ENCODE results near the gene PNCK.
"Not testable (repeated sequence)": the region's sequence is repeated elsewhere in the genome, so short reads cannot be mapped to it uniquely, and the experiment has no call there.

Gene PNCK

GRCh38 chrX:153673428-153674218, at the start of gene PNCK:
Gene PNCK (minus strand): TSS chrX:153673813. CDS start chrX:153673076, 737 bp downstream.
- DNase-seq (ENCODE audit: low spot score) = no peak

GRCh38 chrX:153722704-153723350, 49.2 kb upstream of the PNCK start:
- no peak for DNase-seq (ENCODE audit: low spot score)

- no peak for DNase-seq (ENCODE audit: low spot score)
Measured at GRCh38 chrX:153719701-153720100, 46.1 kb upstream of the PNCK start.

GRCh38 chrX:153719238-153719637, 45.6 kb upstream of the PNCK start:
- no peak for DNase-seq (ENCODE audit: low spot score)

GRCh38 chrX:153717445-153717844, 43.8 kb upstream of the PNCK start:
- no peak for DNase-seq (ENCODE audit: low spot score)

- no peak for DNase-seq (ENCODE audit: low spot score)
Measured at GRCh38 chrX:153714256-153714655, 40.6 kb upstream of the PNCK start.

GRCh38 chrX:153709726-153710674, 36.4 kb upstream of the PNCK start:
- DNase-seq (ENCODE audit: low spot score) = no peak

- DNase-seq (ENCODE audit: low spot score) = peak; percentile 72
Measured at GRCh38 chrX:153708415-153708814, 34.8 kb upstream of the PNCK start.

- no peak for DNase-seq (ENCODE audit: low spot score)
Measured at GRCh38 chrX:153707406-153707805, 33.8 kb upstream of the PNCK start.

- no peak for DNase-seq (ENCODE audit: low spot score)
Measured at GRCh38 chrX:153706799-153707198, 33.2 kb upstream of the PNCK start.

GRCh38 chrX:153705403-153706060, 31.9 kb upstream of the PNCK start:
- DNase-seq (ENCODE audit: low spot score) = not testable (repeated sequence)

GRCh38 chrX:153704631-153705402, 31.2 kb upstream of the PNCK start:
- not testable (repeated sequence) for DNase-seq (ENCODE audit: low spot score)

GRCh38 chrX:153704021-153704526, 30.5 kb upstream of the PNCK start:
- DNase-seq (ENCODE audit: low spot score) = no peak

GRCh38 chrX:153703036-153703370, 29.4 kb upstream of the PNCK start:
- no peak for DNase-seq (ENCODE audit: low spot score)

- DNase-seq (ENCODE audit: low spot score) = no peak
Measured at GRCh38 chrX:153702336-153703035, 28.9 kb upstream of the PNCK start.

- DNase-seq (ENCODE audit: low spot score) = no peak
Measured at GRCh38 chrX:153701706-153702105, 28.1 kb upstream of the PNCK start.

- no peak for DNase-seq (ENCODE audit: low spot score)
Measured at GRCh38 chrX:153700967-153701366, 27.4 kb upstream of the PNCK start.

- DNase-seq (ENCODE audit: low spot score) = no peak
Measured at GRCh38 chrX:153700376-153700945, 26.8 kb upstream of the PNCK start.

GRCh38 chrX:153699784-153700371, 26.3 kb upstream of the PNCK start:
- not testable (repeated sequence) for DNase-seq (ENCODE audit: low spot score)

Measured in left forelimb (tissue), 1 donor.